Measurements from ENCODE around the gene QRICH2. TPM values are rescaled to one million over a fixed set of nuclear protein-coding genes. Genes with fewer than 3 reads are reported as not detected.
"Not testable (repeated sequence)": the region's sequence is repeated elsewhere in the genome, so short reads cannot be mapped to it uniquely, and the experiment has no call there.

The QRICH2 gene
- total RNA-seq, 1 donor from 2014 or later, result 2.7 TPM

DNA sequence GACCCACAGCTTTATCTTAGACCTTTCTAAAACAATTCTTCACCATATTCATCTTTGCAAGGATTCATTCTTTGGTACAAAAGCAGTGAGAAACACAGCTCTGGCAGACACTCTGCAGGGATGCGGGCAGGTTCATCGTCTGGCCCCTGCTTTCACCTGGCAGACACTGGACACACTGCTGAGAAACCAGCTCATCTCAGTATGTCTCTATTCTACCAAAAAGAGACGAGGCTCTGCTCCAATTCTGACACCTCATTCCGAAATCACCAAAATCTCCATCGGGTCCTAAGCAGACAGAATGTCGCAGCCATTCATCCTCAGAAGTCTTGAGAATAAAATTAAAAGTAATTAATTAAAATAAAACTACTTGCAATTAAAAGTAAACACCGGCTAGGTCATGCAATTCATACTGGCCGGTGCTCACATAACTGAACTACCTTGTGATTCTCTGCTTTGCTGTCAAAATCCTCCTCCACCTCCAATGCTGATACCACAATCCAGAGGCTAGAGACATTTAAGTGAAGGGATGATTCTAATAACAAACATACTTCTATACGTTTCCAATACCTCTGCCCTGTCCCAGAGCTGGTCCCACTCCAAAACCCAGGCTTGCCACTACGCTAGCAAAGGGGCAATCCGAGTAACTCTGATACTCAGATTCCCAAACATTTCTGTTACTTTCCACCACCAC, 69.1 kb downstream of the QRICH2 start:
- DNase-seq, result no peak
- intact Hi-C loops (cut with micrococcal nuclease), result no loop called here
- ATAC-seq, result no peak

DNA sequence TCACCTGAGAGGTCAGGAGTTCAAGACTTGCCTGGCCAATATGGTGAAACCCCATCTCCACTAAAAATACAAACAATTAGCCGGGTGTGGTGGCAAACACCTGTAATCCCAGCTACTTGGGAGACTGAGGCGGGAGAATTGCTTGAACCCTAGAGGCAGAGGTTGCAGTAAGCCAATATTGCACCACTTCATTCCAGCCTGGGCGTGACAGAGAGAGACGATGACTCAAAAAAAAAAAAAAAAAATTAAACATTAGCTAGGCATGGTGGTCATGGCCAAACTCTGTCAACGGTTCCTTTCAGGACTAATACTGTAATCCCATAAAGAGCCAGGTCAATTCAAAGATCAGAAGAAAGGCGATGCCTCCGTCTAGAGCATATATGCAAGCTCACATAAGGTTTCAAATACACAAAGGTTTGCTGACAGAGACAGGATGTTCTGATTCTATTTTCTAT, 70.2 kb downstream of the QRICH2 start:
- intact Hi-C loops (cut with micrococcal nuclease), result no loop called here
- DNase-seq, result no peak
- ATAC-seq, result no peak

DNA sequence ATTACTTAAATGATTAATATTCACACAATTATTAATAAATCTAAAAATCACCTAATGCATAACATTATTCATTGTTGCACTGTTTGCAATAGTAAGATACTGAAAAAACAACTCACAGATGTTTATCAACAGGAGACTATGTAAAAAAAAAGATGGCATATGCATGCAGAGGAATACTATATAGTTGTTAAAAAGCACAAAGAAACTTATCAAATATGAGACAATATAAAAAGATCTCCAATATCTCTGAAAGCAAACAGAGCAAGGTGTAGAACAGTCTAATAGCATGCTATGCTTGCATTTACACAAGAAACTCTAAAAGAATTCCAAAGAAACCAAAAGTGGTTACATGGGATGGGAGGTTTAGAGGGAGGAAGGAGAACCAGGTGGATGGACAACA, 71.5 kb downstream of the QRICH2 start:
- intact Hi-C loops (cut with micrococcal nuclease), result no loop called here
- DNase-seq (no peak), ATAC-seq (no peak)

GRCh38 chr17:76235883-76236282, 72.2 kb downstream of the QRICH2 start:
- DNase-seq, result no peak
- ATAC-seq, result no peak
- intact Hi-C loops (cut with micrococcal nuclease), result no loop called here

GRCh38 chr17:76234354-76234679, 73.8 kb downstream of the QRICH2 start:
- intact Hi-C loops (cut with micrococcal nuclease), result no loop called here
- ATAC-seq (no peak), DNase-seq (no peak)

GRCh38 chr17:76233588-76234353, 74.3 kb downstream of the QRICH2 start:
- DNase-seq, result no peak
- no peak for ATAC-seq
- intact Hi-C loops (cut with micrococcal nuclease), result no loop called here

DNA sequence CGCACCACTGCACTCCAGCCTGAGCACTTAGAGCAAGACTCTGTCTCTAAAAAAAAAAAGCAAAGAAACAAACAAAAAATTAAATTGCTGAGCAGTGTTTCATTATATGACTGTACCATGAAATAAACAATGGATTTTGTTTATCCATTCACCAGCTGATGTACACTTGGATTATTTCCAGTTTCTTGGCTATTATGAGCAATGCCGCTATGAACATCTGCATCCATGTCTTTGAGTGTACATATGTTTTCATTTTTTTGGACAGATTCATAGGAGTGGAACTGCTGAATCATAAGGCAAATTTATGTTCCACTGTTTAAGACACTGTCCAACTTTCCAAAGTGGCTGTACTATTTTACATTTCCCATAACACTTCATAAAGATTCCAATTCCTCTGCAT, 75.7 kb downstream of the QRICH2 start:
- DNase-seq, result no peak
- intact Hi-C loops (cut with micrococcal nuclease), result no loop called here
- no peak for ATAC-seq

DNA sequence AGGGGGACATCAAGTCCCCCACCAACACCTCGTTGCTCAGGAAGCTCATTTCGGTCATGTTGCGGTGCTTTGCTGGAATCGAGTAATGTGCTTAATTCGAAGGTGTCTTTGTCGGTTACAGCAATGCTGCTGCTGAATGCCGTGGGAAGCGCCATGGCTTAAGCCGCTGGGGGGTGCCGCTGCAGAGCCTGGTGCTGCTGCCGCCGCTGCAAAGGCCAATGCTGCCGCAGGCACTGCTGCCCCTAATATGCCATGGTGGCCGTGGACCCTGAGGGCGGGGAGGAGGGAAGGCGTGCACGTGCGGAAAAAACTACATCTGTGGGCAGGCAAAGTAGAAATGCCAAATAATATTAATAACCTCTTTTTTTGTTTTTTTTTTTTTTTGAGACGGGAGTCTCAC, 81.3 kb downstream of the QRICH2 start:
- ATAC-seq, result not testable (repeated sequence)

DNA sequence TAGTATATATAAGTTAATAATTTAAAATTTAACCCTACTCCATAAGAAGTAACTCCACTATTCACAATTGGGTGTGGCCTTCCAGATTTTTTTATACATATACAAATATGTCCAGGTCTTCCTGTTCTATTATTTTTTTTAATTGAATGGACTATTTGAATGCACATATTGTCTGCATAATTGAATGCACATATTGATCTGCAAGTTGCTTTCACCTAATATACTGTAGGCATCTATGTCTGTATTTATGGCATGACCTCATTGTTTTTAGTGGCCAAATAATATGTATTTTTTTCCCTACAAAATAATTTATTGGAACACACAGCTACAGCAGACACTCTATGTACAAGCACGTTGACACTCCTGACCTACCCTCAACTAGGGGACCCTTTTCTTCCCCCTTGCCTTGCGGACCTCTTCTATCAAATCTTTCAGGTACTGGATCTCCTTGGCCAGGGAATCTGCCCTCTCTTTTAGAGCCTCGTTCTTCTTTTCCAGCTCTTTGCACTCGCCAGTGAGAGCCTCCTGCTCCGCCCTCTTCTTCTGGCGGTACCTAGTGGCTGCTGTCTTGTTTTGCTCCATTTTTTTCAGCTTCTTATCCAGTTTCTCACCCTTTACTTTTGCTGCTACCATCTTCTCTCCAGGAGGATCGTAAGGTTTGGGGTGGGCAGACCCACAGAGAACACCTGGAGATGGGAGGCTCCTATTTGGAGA, 82.5 kb downstream of the QRICH2 start:
- ATAC-seq; intact Hi-C loops (cut with micrococcal nuclease); DNase-seq: not testable (repeated sequence)

More for the DNA sequence above, 81.3 kb downstream of the QRICH2 start:
- DNase-seq; intact Hi-C loops (cut with micrococcal nuclease): not testable (repeated sequence)

Other genes starting within 250 kb of the QRICH2 start
- 66.1 TPM for gene SRP68, start 235.8 kb downstream of the QRICH2 start, total RNA-seq
- not detected for gene GALR2, start 233.5 kb downstream of the QRICH2 start, total RNA-seq
- not detected for gene ZACN, start 229.1 kb downstream of the QRICH2 start, total RNA-seq
- 82.2 TPM for gene EXOC7, start 204.5 kb downstream of the QRICH2 start, total RNA-seq
- gene FOXJ1, start 167.0 kb downstream of the QRICH2 start, total RNA-seq, result not detected
- gene RNF157, start 67.8 kb downstream of the QRICH2 start, total RNA-seq, result 18.0 TPM
- gene UBALD2, start 42.9 kb downstream of the QRICH2 start, total RNA-seq, result 35.4 TPM
- 38.8 TPM for gene PRPSAP1, start 45.6 kb upstream of the QRICH2 start, total RNA-seq
- gene SPHK1, start 76.3 kb upstream of the QRICH2 start, total RNA-seq, result 2.7 TPM
- 39.0 TPM for gene UBE2O, start 144.9 kb upstream of the QRICH2 start, total RNA-seq
- not detected for gene AANAT, start 159.3 kb upstream of the QRICH2 start, total RNA-seq
- gene RHBDF2, start 193.1 kb upstream of the QRICH2 start, total RNA-seq, result 17.7 TPM
- gene CYGB, start 229.4 kb upstream of the QRICH2 start, total RNA-seq, result 28.0 TPM
- gene PRCD, start 231.8 kb upstream of the QRICH2 start, total RNA-seq, result 4.3 TPM

All from left ventricle myocardium superior (tissue), 1 donor.